IPS DF 19.7 (cell line): ENCODE results near the gene NUP188.
"Not testable (repeated sequence)": the region's sequence is repeated elsewhere in the genome, so short reads cannot be mapped to it uniquely, and the experiment has no call there.

Source experiments
- DNase-seq: peaks from one replicate; pipeline ENCODE4 v3.0.0-alpha.2; 2013; ENCODE audit warnings: low read depth, low spot score

NUP188 gene

GRCh38 chr9:129028192-129028966, 80.9 kb downstream of the NUP188 start, which contains the start of gene SH3GLB2:
TSS of gene SH3GLB2 (minus strand) at chr9:129028331. CDS start at chr9:129028154, 177 bp downstream.
- no peak for DNase-seq

- DNase-seq = no peak
Measured at GRCh38 chr9:129030191-129030590, 82.7 kb downstream of the NUP188 start.

- no peak for DNase-seq
Measured at GRCh38 chr9:129031514-129031913, 84.0 kb downstream of the NUP188 start.

- DNase-seq = no peak
Measured at GRCh38 chr9:129032541-129033159, 85.2 kb downstream of the NUP188 start.

- no peak for DNase-seq
Measured at GRCh38 chr9:129033216-129033615, 85.7 kb downstream of the NUP188 start.

GRCh38 chr9:129035838-129036237, 88.3 kb downstream of the NUP188 start:
- DNase-seq = not testable (repeated sequence)

GRCh38 chr9:129036241-129036922, 88.9 kb downstream of the NUP188 start, which contains the start of gene MIGA2:
TSS of gene MIGA2 (plus strand) at chr9:129036626. CDS start at chr9:129040595, 3,969 bp downstream.
- DNase-seq = peak; percentile 98

- no peak for DNase-seq
Measured at GRCh38 chr9:129036923-129037766, 89.6 kb downstream of the NUP188 start.

GRCh38 chr9:129037767-129038098, 90.2 kb downstream of the NUP188 start:
- no peak for DNase-seq

- DNase-seq = no peak
Measured at GRCh38 chr9:129038109-129038852, 90.8 kb downstream of the NUP188 start.

GRCh38 chr9:129040113-129040643, 92.7 kb downstream of the NUP188 start:
- no peak for DNase-seq

GRCh38 chr9:129042016-129042415, 94.5 kb downstream of the NUP188 start:
- no peak for DNase-seq

GRCh38 chr9:129052592-129052991, 105.1 kb downstream of the NUP188 start:
- DNase-seq = no peak

GRCh38 chr9:129053020-129053419, 105.5 kb downstream of the NUP188 start:
- no peak for DNase-seq

- DNase-seq = no peak
Measured at GRCh38 chr9:129054163-129054851, 106.8 kb downstream of the NUP188 start.
